DOHH2 (cell line): ENCODE measurements around the gene MGMT.

Experiments
- H3F3A ChIP-seq: fragments of 200-600 bp; sonication (generic), shearing (Covaris generic); 2 replicates; pipeline ENCODE4 v1.6.0; 2016; ENCODE audit warnings: antibody characterized with exemption, mild to moderate bottlenecking; ENCODE audit not compliant: control insufficient read depth, insufficient read depth
- H3K27ac ChIP-seq: fragments of 200-600 bp; sonication (generic); 2 replicates; pipeline ENCODE4 v1.5.1; 2014; ENCODE audit warnings: low read depth, mild to moderate bottlenecking, low read length, moderate library complexity
- H3K27me3 ChIP-seq: fragments of 200-600 bp; sonication (generic); 2 replicates; pipeline ENCODE4 v1.6.1; 2014; ENCODE audit warnings: mild to moderate bottlenecking, low read length, mixed read lengths; ENCODE audit not compliant: control insufficient read depth
- H3K36me3 ChIP-seq: fragments of 200-600 bp; sonication (generic); 2 replicates; pipeline ENCODE4 v1.6.1; 2014; ENCODE audit warnings: mild to moderate bottlenecking, low read length, moderate library complexity, mixed read lengths; ENCODE audit not compliant: control insufficient read depth
- H3K4me1 ChIP-seq: fragments of 200-600 bp; sonication (generic); 2 replicates; pipeline ENCODE4 v1.6.1; 2014; ENCODE audit warnings: mild to moderate bottlenecking, low read length, mixed read lengths; ENCODE audit not compliant: control insufficient read depth
- H3K4me2 ChIP-seq: fragments of 200-600 bp; sonication (generic); 2 replicates; pipeline ENCODE4 v1.6.0; 2014; ENCODE audit warnings: mild to moderate bottlenecking, low read length, moderate library complexity
- H3K4me3 ChIP-seq: fragments of 200-600 bp; sonication (generic); 2 replicates; pipeline ENCODE4 v1.5.1; 2014; ENCODE audit warnings: mild to moderate bottlenecking, low read length, mixed read lengths
- H3K79me2 ChIP-seq: fragments of 200-600 bp; sonication (generic); 2 replicates; pipeline ENCODE4 v1.6.1; 2014; ENCODE audit warnings: mild to moderate bottlenecking, low read length, mixed read lengths; ENCODE audit not compliant: control insufficient read depth
- H3K9me2 ChIP-seq: fragments of 200-600 bp; sonication (generic); replicated peaks from 2 replicates; pipeline ENCODE4 v1.6.1; 2014; ENCODE audit warnings: mild to moderate bottlenecking, low read length, mixed read lengths; ENCODE audit not compliant: control insufficient read depth
- H3K9me3 ChIP-seq: fragments of 200-600 bp; sonication (generic); 2 replicates; pipeline ENCODE4 v1.6.1; 2014; ENCODE audit warnings: antibody characterized with exemption, low read length, mixed read lengths; ENCODE audit not compliant: control insufficient read depth, insufficient read depth
- H4K20me1 ChIP-seq: fragments of 200-600 bp; sonication (generic); 2 replicates; pipeline ENCODE4 v1.6.0; 2014; ENCODE audit warnings: low read depth, mild to moderate bottlenecking, antibody characterized with exemption, low read length, moderate library complexity; ENCODE audit not compliant: control insufficient read depth, insufficient read depth
- EZH2phosphoT487 ChIP-seq: fragments of 200-600 bp; sonication (generic); IDR thresholded peaks from 2 replicates; pipeline ENCODE4 v1.6.1; 2017; ENCODE audit warnings: borderline replicate concordance, mild to moderate bottlenecking, antibody characterized with exemption, low read length, moderate library complexity, mixed read lengths
- TF ChIP-seq, protein P1 (sequence below): fragments of 200-600 bp; sonication (generic); IDR thresholded peaks from one replicate; pipeline ENCODE4 v1.5.1; 2014; ENCODE audit warnings: antibody characterized with exemption, mild to moderate bottlenecking, low read depth, low read length; ENCODE audit not compliant: poor library complexity, severe bottlenecking

The MGMT gene

GRCh38 chr10:129703287-129704137 is 236.5 kb downstream of the MGMT start:
- H3K9me3 ChIP-seq, result no peaks in the 10 kb centered on the region
- no peak overlapping the region for H3K4me2 ChIP-seq

GRCh38 chr10:129704225-129704624 is 237.2 kb downstream of the MGMT start:
- H3K79me2 ChIP-seq, result no peaks in the 10 kb centered on the region
- peaks cover 4% of the 10 kb centered on the region; the same call in 1 of the 2 replicates for H3K4me1 ChIP-seq
- no peak overlapping the region for H3K4me3 ChIP-seq
- H3F3A ChIP-seq, result no peaks in the 10 kb centered on the region
- TF ChIP-seq, protein P1, sequence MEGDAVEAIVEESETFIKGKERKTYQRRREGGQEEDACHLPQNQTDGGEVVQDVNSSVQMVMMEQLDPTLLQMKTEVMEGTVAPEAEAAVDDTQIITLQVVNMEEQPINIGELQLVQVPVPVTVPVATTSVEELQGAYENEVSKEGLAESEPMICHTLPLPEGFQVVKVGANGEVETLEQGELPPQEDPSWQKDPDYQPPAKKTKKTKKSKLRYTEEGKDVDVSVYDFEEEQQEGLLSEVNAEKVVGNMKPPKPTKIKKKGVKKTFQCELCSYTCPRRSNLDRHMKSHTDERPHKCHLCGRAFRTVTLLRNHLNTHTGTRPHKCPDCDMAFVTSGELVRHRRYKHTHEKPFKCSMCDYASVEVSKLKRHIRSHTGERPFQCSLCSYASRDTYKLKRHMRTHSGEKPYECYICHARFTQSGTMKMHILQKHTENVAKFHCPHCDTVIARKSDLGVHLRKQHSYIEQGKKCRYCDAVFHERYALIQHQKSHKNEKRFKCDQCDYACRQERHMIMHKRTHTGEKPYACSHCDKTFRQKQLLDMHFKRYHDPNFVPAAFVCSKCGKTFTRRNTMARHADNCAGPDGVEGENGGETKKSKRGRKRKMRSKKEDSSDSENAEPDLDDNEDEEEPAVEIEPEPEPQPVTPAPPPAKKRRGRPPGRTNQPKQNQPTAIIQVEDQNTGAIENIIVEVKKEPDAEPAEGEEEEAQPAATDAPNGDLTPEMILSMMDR, result no peak
- no peak for TF ChIP-seq EZH2phosphoT487
- H4K20me1 ChIP-seq, result no peaks in the 10 kb centered on the region
- H3K9me3 ChIP-seq, result no peaks in the 10 kb centered on the region
- H3K4me2 ChIP-seq, result no peak overlapping the region
- H3K27ac ChIP-seq, result no peak overlapping the region
- no peaks in the 10 kb centered on the region for H3K9me2 ChIP-seq
- no peaks in the 10 kb centered on the region for H3K27me3 ChIP-seq
- H3K36me3 ChIP-seq, result no peaks in the 10 kb centered on the region

More at GRCh38 chr10:129703287-129704137, 236.5 kb downstream of the MGMT start:
- Histone ChIP-seq H3K9me2 (no peaks in the 10 kb centered on the region), H4K20me1 (no peaks in the 10 kb centered on the region), H3K27ac (no peak overlapping the region), H3K79me2 (no peaks in the 10 kb centered on the region), H3F3A (no peaks in the 10 kb centered on the region), H3K36me3 (no peaks in the 10 kb centered on the region), H3K4me1 (peaks cover 4% of the 10 kb centered on the region; the same call in 1 of the 2 replicates), H3K27me3 (no peaks in the 10 kb centered on the region), H3K4me3 (no peak overlapping the region)
- TF ChIP-seq, protein P1, result no peak
- TF ChIP-seq EZH2phosphoT487, result no peak

GRCh38 chr10:129704786-129705525 is 237.9 kb downstream of the MGMT start:
- H3K36me3 ChIP-seq, result no peaks in the 10 kb centered on the region
- no peaks in the 10 kb centered on the region for H3F3A ChIP-seq
- H3K79me2 ChIP-seq, result no peaks in the 10 kb centered on the region
- H3K27ac ChIP-seq, result no peak overlapping the region
- TF ChIP-seq, protein P1, result no peak
- no peaks in the 10 kb centered on the region for H3K9me3 ChIP-seq
- no peaks in the 10 kb centered on the region for H3K27me3 ChIP-seq
- no peaks in the 10 kb centered on the region for H3K9me2 ChIP-seq
- H4K20me1 ChIP-seq, result no peaks in the 10 kb centered on the region
- peaks cover 4% of the 10 kb centered on the region; the same call in 1 of the 2 replicates for H3K4me1 ChIP-seq
- H3K4me3 ChIP-seq, result no peak overlapping the region
- no peak overlapping the region for H3K4me2 ChIP-seq
